Memory B cell (primary cell): ENCODE measurements around the gene C13orf42.

Source experiments
- ATAC-seq: fragments of 150-1000 bp; cut with Tn5 transposase; 2 replicates; pipeline ENCODE4 v1.10.0; 2021; ENCODE audit warnings: low read depth, mild to moderate bottlenecking, moderate library complexity
- DNase-seq, 2 donors: peaks; one replicate each; pipeline ENCODE4 v3.0.0; 2022; ENCODE audit warnings: low spot score in 2 of 2
- H3K27ac Mint-ChIP-seq: one replicate; pipeline ENCODE4 v1.8.0; 2022; ENCODE audit warnings: mild to moderate bottlenecking, moderate library complexity, mixed read lengths
- H3K27me3 Mint-ChIP-seq: one replicate; pipeline ENCODE4 v1.8.0; 2022; ENCODE audit warnings: mixed read lengths
- H3K36me3 Mint-ChIP-seq: one replicate; pipeline ENCODE4 v1.8.0; 2022; ENCODE audit warnings: mild to moderate bottlenecking, mixed read lengths
- H3K4me1 Mint-ChIP-seq: one replicate; pipeline ENCODE4 v1.8.0; 2022; ENCODE audit warnings: mixed read lengths
- H3K4me3 Mint-ChIP-seq: one replicate; pipeline ENCODE4 v1.8.0; 2022; ENCODE audit warnings: mild to moderate bottlenecking, moderate library complexity, mixed read lengths
- H3K9me3 Mint-ChIP-seq: one replicate; pipeline ENCODE4 v1.8.0; 2022; ENCODE audit warnings: mixed read lengths

The C13orf42 gene

GRCh38 chr13:51065372-51066090, 45.5 kb downstream of the C13orf42 start:
- Mint-ChIP-seq H3K4me3 (no peak overlapping the region), H3K27me3 (peaks cover 12% of the 10 kb centered on the region), H3K27ac (no peak overlapping the region), H3K4me1 (peaks cover 5% of the 10 kb centered on the region), H3K36me3 (no peaks in the 10 kb centered on the region), H3K9me3 (no peaks in the 10 kb centered on the region)
- DNase-seq: no peak
- no peak for ATAC-seq

- Mint-ChIP-seq H3K36me3 (no peaks in the 10 kb centered on the region), H3K4me1 (peaks cover 5% of the 10 kb centered on the region), H3K27ac (no peak overlapping the region), H3K9me3 (no peaks in the 10 kb centered on the region), H3K4me3 (no peak overlapping the region), H3K27me3 (peaks cover 12% of the 10 kb centered on the region)
- DNase-seq (no peak), ATAC-seq (no peak)
Measured at GRCh38 chr13:51064753-51065152, 46.3 kb downstream of the C13orf42 start.

GRCh38 chr13:51063909-51064308, 47.2 kb downstream of the C13orf42 start:
- Mint-ChIP-seq H3K36me3 (no peaks in the 10 kb centered on the region), H3K4me3 (no peak overlapping the region), H3K9me3 (no peaks in the 10 kb centered on the region), H3K27me3 (peaks cover 12% of the 10 kb centered on the region), H3K4me1 (peaks cover 5% of the 10 kb centered on the region), H3K27ac (no peak overlapping the region)
- no peak for ATAC-seq
- DNase-seq: no peak

- no peak for ATAC-seq
- H3K9me3 Mint-ChIP-seq: no peaks in the 10 kb centered on the region
- H3K27me3 Mint-ChIP-seq: no peaks in the 10 kb centered on the region
- no peaks in the 10 kb centered on the region for H3K4me1 Mint-ChIP-seq
- no peak for DNase-seq
- H3K27ac Mint-ChIP-seq: no peak overlapping the region
- H3K4me3 Mint-ChIP-seq: no peak overlapping the region
- no peaks in the 10 kb centered on the region for H3K36me3 Mint-ChIP-seq
Measured at GRCh38 chr13:51058461-51059167, 52.5 kb downstream of the C13orf42 start.

- Mint-ChIP-seq H3K4me3 (no peak overlapping the region), H3K9me3 (no peaks in the 10 kb centered on the region), H3K27ac (no peak overlapping the region)
Measured at GRCh38 chr13:51057906-51058305, 53.2 kb downstream of the C13orf42 start.

GRCh38 chr13:51057001-51057400, 54.1 kb downstream of the C13orf42 start:
- H3K27ac Mint-ChIP-seq: no peak overlapping the region

More at GRCh38 chr13:51057906-51058305, 53.2 kb downstream of the C13orf42 start:
- no peaks in the 10 kb centered on the region for H3K36me3 Mint-ChIP-seq
- ATAC-seq (no peak), DNase-seq (no peak)
- H3K4me1 Mint-ChIP-seq: no peaks in the 10 kb centered on the region
- H3K27me3 Mint-ChIP-seq: no peaks in the 10 kb centered on the region

GRCh38 chr13:51052581-51052980, 58.5 kb downstream of the C13orf42 start:
- Mint-ChIP-seq H3K4me1 (no peaks in the 10 kb centered on the region), H3K9me3 (no peaks in the 10 kb centered on the region), H3K36me3 (no peaks in the 10 kb centered on the region), H3K27ac (no peak overlapping the region), H3K27me3 (peaks cover 6% of the 10 kb centered on the region), H3K4me3 (no peak overlapping the region)
- DNase-seq: no peak
- ATAC-seq: no peak

More at GRCh38 chr13:51057001-51057400, 54.1 kb downstream of the C13orf42 start:
- Mint-ChIP-seq H3K4me3 (no peak overlapping the region), H3K4me1 (no peaks in the 10 kb centered on the region), H3K27me3 (peaks cover 2% of the 10 kb centered on the region), H3K9me3 (no peaks in the 10 kb centered on the region), H3K36me3 (no peaks in the 10 kb centered on the region)
- no peak for ATAC-seq
- no peak for DNase-seq

GRCh38 chr13:51050021-51050830, 60.8 kb downstream of the C13orf42 start:
- H3K9me3 Mint-ChIP-seq: no peaks in the 10 kb centered on the region
- DNase-seq: no peak
- H3K4me3 Mint-ChIP-seq: no peak overlapping the region
- no peak for ATAC-seq
- H3K27ac Mint-ChIP-seq: no peak overlapping the region
- no peaks in the 10 kb centered on the region for H3K4me1 Mint-ChIP-seq
- peaks cover 7% of the 10 kb centered on the region for H3K27me3 Mint-ChIP-seq
- no peaks in the 10 kb centered on the region for H3K36me3 Mint-ChIP-seq

GRCh38 chr13:51048616-51049015, 62.5 kb downstream of the C13orf42 start:
- no peaks in the 10 kb centered on the region for H3K4me1 Mint-ChIP-seq
- H3K27ac Mint-ChIP-seq: no peak overlapping the region
- no peaks in the 10 kb centered on the region for H3K9me3 Mint-ChIP-seq
- no peak overlapping the region for H3K4me3 Mint-ChIP-seq
- no peaks in the 10 kb centered on the region for H3K36me3 Mint-ChIP-seq
- H3K27me3 Mint-ChIP-seq: peaks cover 7% of the 10 kb centered on the region
- no peak for DNase-seq
- no peak for ATAC-seq

GRCh38 chr13:51048166-51048461, 63.0 kb downstream of the C13orf42 start:
- Mint-ChIP-seq H3K9me3 (no peaks in the 10 kb centered on the region), H3K27ac (no peak overlapping the region), H3K36me3 (no peaks in the 10 kb centered on the region), H3K4me3 (no peak overlapping the region), H3K27me3 (peaks cover 7% of the 10 kb centered on the region), H3K4me1 (no peaks in the 10 kb centered on the region)
- DNase-seq: no peak
- ATAC-seq: no peak

GRCh38 chr13:51047434-51048165, 63.5 kb downstream of the C13orf42 start:
- H3K27ac Mint-ChIP-seq: no peak overlapping the region
- H3K36me3 Mint-ChIP-seq: no peaks in the 10 kb centered on the region
- no peaks in the 10 kb centered on the region for H3K4me1 Mint-ChIP-seq
- no peak overlapping the region for H3K4me3 Mint-ChIP-seq
- DNase-seq (no peak), ATAC-seq (no peak)
- H3K27me3 Mint-ChIP-seq: peaks cover 7% of the 10 kb centered on the region
- no peaks in the 10 kb centered on the region for H3K9me3 Mint-ChIP-seq

- Mint-ChIP-seq H3K36me3 (no peaks in the 10 kb centered on the region), H3K4me3 (no peak overlapping the region), H3K9me3 (no peaks in the 10 kb centered on the region), H3K27me3 (peaks cover 4% of the 10 kb centered on the region), H3K4me1 (no peaks in the 10 kb centered on the region), H3K27ac (no peak overlapping the region)
- no peak for ATAC-seq
- DNase-seq: no peak
Measured at GRCh38 chr13:51045451-51045850, 65.6 kb downstream of the C13orf42 start.

GRCh38 chr13:51044023-51044665, 66.9 kb downstream of the C13orf42 start:
- Mint-ChIP-seq H3K27me3 (peaks cover 5% of the 10 kb centered on the region), H3K4me3 (no peak overlapping the region), H3K36me3 (no peaks in the 10 kb centered on the region), H3K9me3 (no peaks in the 10 kb centered on the region), H3K4me1 (peaks cover 2% of the 10 kb centered on the region), H3K27ac (no peak overlapping the region)
- DNase-seq: no peak
- no peak for ATAC-seq
